Activated CD4-positive, alpha-beta T cell treated with anti-CD3 and anti-CD28 coated beads for 36 hours (primary cell): ENCODE results near the gene ERBB4. TPM values are rescaled to one million over a fixed set of nuclear protein-coding genes. Genes with fewer than 3 reads are reported as not detected.

ENCODE experiments used
- ATAC-seq: fragments of 200-7000 bp; cut with Tn5 transposase; one replicate; pipeline ENCODE4 v1.10.0; 2021; ENCODE audit warnings: mild to moderate bottlenecking, moderate library complexity
- CTCF ChIA-PET: fragments of 350-600 bp; sonication (Branson Sonifier 250); formaldehyde crosslinking; loops from one replicate; lab custom pipeline; 2021; ENCODE audit warnings: antibody characterized with exemption; lab: Charles Lee
- POLR2A ChIA-PET: fragments of 350-600 bp; sonication (Branson Sonifier 250); formaldehyde crosslinking; loops from one replicate; lab custom pipeline; 2021; ENCODE audit warnings: antibody characterized with exemption, inconsistent platforms; lab: Charles Lee
- DNase-seq: peaks from one replicate; pipeline ENCODE4 v3.0.0-alpha.2; 2020
- H3K27ac Mint-ChIP-seq: one replicate; pipeline ENCODE4 v1.8.0; 2021; ENCODE audit warnings: mixed read lengths
- H3K27me3 Mint-ChIP-seq: one replicate; pipeline ENCODE4 v1.8.0; 2021; ENCODE audit warnings: mixed read lengths
- H3K36me3 Mint-ChIP-seq: one replicate; pipeline ENCODE4 v1.8.0; 2021; ENCODE audit warnings: low read depth, mixed read lengths
- H3K4me1 Mint-ChIP-seq: one replicate; pipeline ENCODE4 v1.8.0; 2021; ENCODE audit warnings: mixed read lengths
- H3K4me3 Mint-ChIP-seq: one replicate; pipeline ENCODE4 v1.8.0; 2021; ENCODE audit warnings: mild to moderate bottlenecking, moderate library complexity, mixed read lengths
- H3K9me3 Mint-ChIP-seq: one replicate; pipeline ENCODE4 v1.8.0; 2021; ENCODE audit warnings: low read depth, mixed read lengths
- intact Hi-C, 2 experiments: fragments of 100-400 bp; cut with DNase I in 1 of 2; cut with micrococcal nuclease in 1 of 2; formaldehyde crosslinking; loops; one replicate each; pipeline versions ENCODE4 v1.14.2 to v1.15.1; 2022 to 2024; cut with DNase I, micrococcal nuclease
- microRNA-seq: library from miRNA; unstranded; fragments of <30 nt; microRNA quantifications from one replicate; pipeline ENCODE4 v1.2.0, GENCODE V29; 2021; ENCODE audit warnings: borderline replicate concordance
- total RNA-seq, 2 experiments: library from RNA; stranded (reverse); gene quantifications; one replicate each; pipeline ENCODE4 v1.2.3, GENCODE V29; 2021

Gene ERBB4
- total RNA-seq, 2 experiments from 2014 or later = not detected

DNA sequence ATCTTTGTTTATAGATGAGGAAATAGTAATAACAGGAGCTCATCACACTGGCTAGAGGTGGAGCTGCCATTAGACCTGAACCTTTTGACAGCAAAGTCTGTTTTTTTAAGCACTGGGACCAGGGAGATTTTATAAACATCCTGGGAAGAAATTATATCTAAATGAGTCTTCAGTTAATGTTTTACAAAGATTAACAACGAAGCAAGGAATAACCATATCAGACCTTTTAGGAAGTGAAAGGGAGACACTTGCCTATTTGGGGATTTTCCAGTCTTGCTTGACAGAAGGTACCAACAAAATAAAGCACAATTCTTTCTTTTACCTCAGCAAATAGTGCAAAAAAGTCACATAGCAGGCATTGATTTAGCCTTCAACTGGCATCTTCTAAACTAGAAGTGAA lies 1205.2 kb downstream of the ERBB4 start:
- DNase-seq (no peak), ATAC-seq (no peak)
- Mint-ChIP-seq H3K27ac (no peak overlapping the region), H3K4me3 (no peak overlapping the region), H3K4me1 (no peaks in the 10 kb centered on the region), H3K9me3 (no peaks in the 10 kb centered on the region), H3K27me3 (no peaks in the 10 kb centered on the region), H3K36me3 (no peaks in the 10 kb centered on the region)
- POLR2A ChIA-PET = no interaction called here
- intact Hi-C loops = no loop called here
- CTCF ChIA-PET = no interaction called here

DNA sequence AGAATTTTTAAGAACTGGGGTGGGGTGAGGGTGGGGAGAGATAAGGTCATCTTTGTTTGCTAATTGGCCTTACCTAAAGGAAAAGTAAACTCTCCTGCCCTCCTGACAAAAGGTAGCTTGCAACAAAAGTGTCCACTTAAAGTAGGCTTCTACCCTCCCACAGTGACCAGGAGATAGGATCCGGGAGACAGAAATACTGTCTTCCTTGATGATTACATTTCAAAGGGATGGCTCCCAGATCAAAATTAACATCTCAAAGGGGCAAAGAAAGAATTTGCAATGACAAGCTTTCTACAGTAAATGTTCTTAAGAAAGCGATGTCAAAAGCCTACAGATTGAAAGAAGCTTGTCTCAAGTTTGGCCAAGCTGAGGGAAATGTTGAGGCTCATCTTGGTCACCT lies 1206.9 kb downstream of the ERBB4 start:
- DNase-seq = no peak
- H3K4me1 Mint-ChIP-seq = no peaks in the 10 kb centered on the region
- H3K9me3 Mint-ChIP-seq = no peaks in the 10 kb centered on the region
- H3K27ac Mint-ChIP-seq = no peak overlapping the region
- ChIA-PET CTCF (no interaction called here), POLR2A (no interaction called here)
- intact Hi-C loops = no loop called here
- H3K4me3 Mint-ChIP-seq = no peak overlapping the region
- no peak for ATAC-seq
- no peaks in the 10 kb centered on the region for H3K27me3 Mint-ChIP-seq
- no peaks in the 10 kb centered on the region for H3K36me3 Mint-ChIP-seq

DNA sequence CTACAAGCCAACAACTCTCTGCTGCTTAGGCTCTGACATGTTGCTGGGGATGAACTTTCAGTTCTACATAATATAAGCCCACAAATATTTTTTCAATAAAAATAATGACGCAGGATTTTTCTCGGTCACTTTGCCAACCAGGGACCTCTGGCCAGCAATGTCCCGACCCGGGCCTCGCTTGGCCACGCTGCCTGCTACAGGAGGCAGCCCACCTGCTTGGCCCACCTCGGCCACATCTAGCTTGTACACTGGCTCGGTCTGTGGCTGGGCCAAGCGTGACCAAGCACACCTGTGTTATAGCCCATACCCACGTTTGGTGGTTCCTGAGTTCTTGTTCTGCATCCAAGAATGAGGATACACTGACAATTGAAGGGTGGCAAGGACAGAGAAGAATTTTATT lies 1208.7 kb downstream of the ERBB4 start:
- Mint-ChIP-seq H3K9me3 (no peaks in the 10 kb centered on the region), H3K4me1 (no peaks in the 10 kb centered on the region), H3K4me3 (no peak overlapping the region), H3K27ac (no peak overlapping the region), H3K27me3 (no peaks in the 10 kb centered on the region), H3K36me3 (no peaks in the 10 kb centered on the region)
- DNase-seq = no peak
- ChIA-PET POLR2A (no interaction called here), CTCF (no interaction called here)
- intact Hi-C loops = no loop called here
- no peak for ATAC-seq

DNA sequence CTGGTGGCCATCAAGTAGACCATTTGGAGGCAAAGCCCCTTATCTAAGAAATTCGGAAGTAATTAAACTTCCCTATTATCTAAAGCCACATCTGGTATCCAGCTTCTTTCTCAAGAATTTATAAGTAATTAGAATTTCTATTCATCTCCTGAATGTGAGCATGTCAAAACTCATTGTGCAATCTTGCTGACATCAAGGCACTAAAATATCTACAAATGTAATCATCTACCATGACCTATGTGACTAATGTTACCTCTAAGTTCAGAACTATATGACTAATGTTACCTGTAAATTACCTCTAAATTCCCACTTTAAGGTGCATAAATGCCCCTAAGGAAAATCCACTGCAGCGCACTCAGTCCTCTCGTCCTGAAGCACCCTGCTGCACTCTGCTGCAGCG lies 1209.2 kb downstream of the ERBB4 start:
- Mint-ChIP-seq H3K9me3 (no peaks in the 10 kb centered on the region), H3K36me3 (no peaks in the 10 kb centered on the region), H3K4me1 (no peaks in the 10 kb centered on the region), H3K27ac (no peak overlapping the region), H3K4me3 (no peak overlapping the region), H3K27me3 (no peaks in the 10 kb centered on the region)
- no peak for ATAC-seq
- ChIA-PET POLR2A (no interaction called here), CTCF (no interaction called here)
- intact Hi-C loops = no loop called here
- no peak for DNase-seq

DNA sequence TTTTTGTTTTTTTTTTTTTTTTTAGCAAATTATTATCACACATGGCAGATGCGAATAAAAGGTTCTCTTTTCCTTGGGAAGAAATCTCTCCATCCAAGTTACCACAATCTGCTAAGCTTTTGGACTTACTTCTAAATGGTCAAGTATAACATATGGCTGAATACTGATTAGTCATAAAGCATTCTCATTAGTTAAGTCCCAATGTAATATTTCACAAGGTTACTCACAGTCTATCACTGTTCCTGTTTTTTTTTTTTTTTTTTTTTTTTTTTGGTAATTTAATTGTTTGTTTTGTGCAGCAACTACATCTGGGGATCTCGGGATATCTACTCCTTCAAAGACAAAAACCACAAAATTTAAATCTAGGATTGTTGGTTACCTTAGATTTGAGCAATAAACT lies 1210.5 kb downstream of the ERBB4 start:
- ATAC-seq (no peak), DNase-seq (no peak)
- no peaks in the 10 kb centered on the region for H3K36me3 Mint-ChIP-seq
- no peak overlapping the region for H3K4me3 Mint-ChIP-seq
- no peaks in the 10 kb centered on the region for H3K4me1 Mint-ChIP-seq
- ChIA-PET POLR2A (no interaction called here), CTCF (interaction anchor here (0.8 kb wide), 1 partner anchor 497 kb away, joined by 3 read pairs; no protein-coding TSS in a partner anchor)
- no peak overlapping the region for H3K27ac Mint-ChIP-seq
- peaks cover 3% of the 10 kb centered on the region for H3K9me3 Mint-ChIP-seq
- H3K27me3 Mint-ChIP-seq = no peaks in the 10 kb centered on the region
- intact Hi-C loops = no loop called here

Small RNA genes lying within 50 kb of the gene (microRNA-seq; reads per million reads assigned to microRNA genes)
- not detected for gene MIR548F2
